PFSK-1 (cell line): ENCODE measurements around the gene DENND6B.

ENCODE experiments used
- FOXP2 ChIP-seq: optimal IDR thresholded peaks from 2 replicates; pipeline ENCODE3; 2011; ENCODE audit warnings: borderline replicate concordance, control low read depth, inconsistent platforms; ENCODE audit not compliant: insufficient read depth; ENCODE audit errors: extremely low read length, extremely low read depth
- POLR2AphosphoS5 ChIP-seq: IDR thresholded peaks from 2 replicates; pipeline ENCODE4 v1.6.1; 2012; ENCODE audit warnings: low read depth, mild to moderate bottlenecking, control low read depth, low read length, moderate library complexity
- SIN3A ChIP-seq: IDR thresholded peaks from 2 replicates; pipeline ENCODE4 v1.6.1; 2012; ENCODE audit warnings: mild to moderate bottlenecking, low read length, moderate library complexity, borderline replicate concordance; ENCODE audit not compliant: insufficient read depth
- TAF1 ChIP-seq: IDR thresholded peaks from 2 replicates; pipeline ENCODE4 v1.6.1; 2012; ENCODE audit warnings: low read length, control low read depth, borderline replicate concordance; ENCODE audit not compliant: insufficient read depth
- TF ChIP-seq, protein P1 (sequence below), 2 experiments: IDR thresholded peaks; 2 replicates each; pipeline versions ENCODE4 v1.6.1 to v1.8.0; 2011 to 2012; ENCODE audit warnings: low read depth in 2 of 2, low read length in 2 of 2, control low read depth in 1 of 2, inconsistent platforms in 1 of 2, mild to moderate bottlenecking in 1 of 2, moderate library complexity in 1 of 2; ENCODE audit not compliant: insufficient read depth in 1 of 2

- TF ChIP-seq TAF1, result no peak
- TF ChIP-seq, protein P1, sequence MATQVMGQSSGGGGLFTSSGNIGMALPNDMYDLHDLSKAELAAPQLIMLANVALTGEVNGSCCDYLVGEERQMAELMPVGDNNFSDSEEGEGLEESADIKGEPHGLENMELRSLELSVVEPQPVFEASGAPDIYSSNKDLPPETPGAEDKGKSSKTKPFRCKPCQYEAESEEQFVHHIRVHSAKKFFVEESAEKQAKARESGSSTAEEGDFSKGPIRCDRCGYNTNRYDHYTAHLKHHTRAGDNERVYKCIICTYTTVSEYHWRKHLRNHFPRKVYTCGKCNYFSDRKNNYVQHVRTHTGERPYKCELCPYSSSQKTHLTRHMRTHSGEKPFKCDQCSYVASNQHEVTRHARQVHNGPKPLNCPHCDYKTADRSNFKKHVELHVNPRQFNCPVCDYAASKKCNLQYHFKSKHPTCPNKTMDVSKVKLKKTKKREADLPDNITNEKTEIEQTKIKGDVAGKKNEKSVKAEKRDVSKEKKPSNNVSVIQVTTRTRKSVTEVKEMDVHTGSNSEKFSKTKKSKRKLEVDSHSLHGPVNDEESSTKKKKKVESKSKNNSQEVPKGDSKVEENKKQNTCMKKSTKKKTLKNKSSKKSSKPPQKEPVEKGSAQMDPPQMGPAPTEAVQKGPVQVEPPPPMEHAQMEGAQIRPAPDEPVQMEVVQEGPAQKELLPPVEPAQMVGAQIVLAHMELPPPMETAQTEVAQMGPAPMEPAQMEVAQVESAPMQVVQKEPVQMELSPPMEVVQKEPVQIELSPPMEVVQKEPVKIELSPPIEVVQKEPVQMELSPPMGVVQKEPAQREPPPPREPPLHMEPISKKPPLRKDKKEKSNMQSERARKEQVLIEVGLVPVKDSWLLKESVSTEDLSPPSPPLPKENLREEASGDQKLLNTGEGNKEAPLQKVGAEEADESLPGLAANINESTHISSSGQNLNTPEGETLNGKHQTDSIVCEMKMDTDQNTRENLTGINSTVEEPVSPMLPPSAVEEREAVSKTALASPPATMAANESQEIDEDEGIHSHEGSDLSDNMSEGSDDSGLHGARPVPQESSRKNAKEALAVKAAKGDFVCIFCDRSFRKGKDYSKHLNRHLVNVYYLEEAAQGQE (IDR thresholded peaks at IDR 0.05; ENCODE audit: insufficient read depth in 1 of 2, low read depth in 2 of 2, low read length in 2 of 2), result no peak
- TF ChIP-seq POLR2AphosphoS5, result no peak
- no peak for TF ChIP-seq SIN3A
- TF ChIP-seq FOXP2, result no peak
Measured at GRCh38 chr22:50286275-50286674, 40.5 kb downstream of the DENND6B start.
